Mononuclear cell (primary cell): Measurements from ENCODE around the gene THEMIS. TPM values are rescaled to one million over a fixed set of nuclear protein-coding genes. Genes with fewer than 3 reads are reported as not detected.

Source experiments
- H3K27me3 ChIP-seq: 2 replicates; pipeline ENCODE4 v1.6.0; 2011; ENCODE audit warnings: low read length, control low read depth; ENCODE audit not compliant: insufficient read depth
- H3K4me1 ChIP-seq: 2 replicates; pipeline ENCODE4 v1.5.1; 2011; ENCODE audit warnings: mild to moderate bottlenecking, low read length, control low read depth; ENCODE audit not compliant: insufficient read depth
- H3K4me3 ChIP-seq: 2 replicates; pipeline ENCODE4 v1.5.1; 2011; ENCODE audit warnings: mild to moderate bottlenecking, low read length, moderate library complexity
- H3K9me3 ChIP-seq: 2 replicates; pipeline ENCODE4 v1.5.1; 2011; ENCODE audit warnings: low read depth, mild to moderate bottlenecking, control low read depth, low read length
- total RNA-seq: library from RNA; depleted of rRNA; stranded (reverse); fragments of >200 nt; gene quantifications from one replicate; pipeline ENCODE4 v1.2.3, GENCODE V29; 2012

Gene THEMIS
- total RNA-seq, 1 donor: 25.0 TPM

DNA sequence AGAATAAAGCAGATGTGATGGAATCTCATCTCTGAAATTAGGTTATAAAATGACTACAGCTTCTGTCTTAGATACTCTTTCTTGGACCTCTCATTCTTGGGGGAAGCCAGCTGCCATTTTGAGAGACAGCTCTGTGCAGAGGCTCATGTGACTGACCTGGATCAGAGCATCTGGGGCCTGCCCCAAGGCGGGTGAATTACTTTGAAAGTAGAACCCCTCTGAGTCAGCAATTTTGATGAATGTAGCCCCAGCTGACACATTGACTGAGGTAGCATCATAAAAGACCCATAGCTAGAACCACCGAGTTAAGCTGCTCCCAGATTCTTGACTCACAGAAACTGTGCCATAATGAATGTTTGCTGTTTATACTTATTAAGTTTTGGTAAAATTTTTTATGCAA, 124.5 kb downstream of the THEMIS start:
- no peaks in the 10 kb centered on the region for H3K9me3 ChIP-seq
- H3K4me1 ChIP-seq: no peaks in the 10 kb centered on the region
- H3K4me3 ChIP-seq: no peak overlapping the region
- H3K27me3 ChIP-seq: no peaks in the 10 kb centered on the region

DNA sequence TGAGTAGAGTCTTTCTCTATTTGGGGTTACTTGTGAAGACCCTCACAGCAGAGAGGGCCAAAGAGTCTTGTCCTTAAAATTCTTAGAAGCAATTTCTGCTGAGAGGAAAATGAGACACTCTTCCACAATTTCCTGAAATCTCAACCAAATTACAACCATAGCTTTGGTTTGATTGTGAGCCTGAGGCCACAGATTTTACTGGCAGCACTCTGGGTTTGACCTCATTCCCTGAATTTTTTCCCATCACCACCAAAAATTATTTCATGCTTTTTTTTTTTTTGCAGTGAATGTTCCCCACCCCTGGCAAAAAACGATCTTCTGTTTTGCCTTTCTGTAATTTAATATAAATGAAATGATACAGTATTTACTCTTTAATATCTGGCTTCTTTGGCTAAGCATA, 125.5 kb downstream of the THEMIS start:
- Histone ChIP-seq H3K4me3 (no peak overlapping the region), H3K9me3 (no peaks in the 10 kb centered on the region), H3K4me1 (no peaks in the 10 kb centered on the region), H3K27me3 (no peaks in the 10 kb centered on the region)

GRCh38 chr6:127768745-127769144, 132.1 kb downstream of the THEMIS start:
- Histone ChIP-seq H3K27me3 (no peaks in the 10 kb centered on the region), H3K9me3 (no peaks in the 10 kb centered on the region), H3K4me1 (no peaks in the 10 kb centered on the region)

GRCh38 chr6:127768223-127768622, 132.6 kb downstream of the THEMIS start:
- Histone ChIP-seq H3K27me3 (no peaks in the 10 kb centered on the region), H3K9me3 (no peaks in the 10 kb centered on the region), H3K4me3 (no peak overlapping the region), H3K4me1 (no peaks in the 10 kb centered on the region)

More at GRCh38 chr6:127768745-127769144, 132.1 kb downstream of the THEMIS start:
- H3K4me3 ChIP-seq: no peak overlapping the region

- no peaks in the 10 kb centered on the region for H3K4me1 ChIP-seq
- H3K27me3 ChIP-seq: no peaks in the 10 kb centered on the region
- no peaks in the 10 kb centered on the region for H3K9me3 ChIP-seq
- H3K4me3 ChIP-seq: no peak overlapping the region
These were observed 134.9 kb downstream of the THEMIS start for GRCh38 chr6:127765949-127766348.

DNA sequence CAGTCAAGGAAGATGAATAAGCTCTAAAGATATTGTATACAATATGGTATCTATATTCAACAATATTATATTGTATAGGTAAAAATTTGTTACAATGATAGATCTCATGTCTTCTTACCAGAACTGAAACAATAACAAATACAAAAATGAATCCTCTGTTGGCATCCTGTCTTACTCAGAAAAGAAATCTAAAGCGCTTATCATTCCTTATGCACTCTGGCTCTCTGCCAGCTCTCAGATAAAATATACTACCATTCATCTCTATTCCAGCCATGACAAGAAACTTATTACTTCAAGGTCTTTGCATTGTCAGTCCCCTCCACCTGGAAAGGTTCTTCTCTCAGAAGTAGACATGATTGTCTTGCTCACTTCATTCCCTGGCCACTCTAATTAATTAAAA, 138.6 kb downstream of the THEMIS start:
- Histone ChIP-seq H3K4me1 (no peaks in the 10 kb centered on the region), H3K27me3 (no peaks in the 10 kb centered on the region), H3K9me3 (no peaks in the 10 kb centered on the region), H3K4me3 (no peak overlapping the region)

DNA sequence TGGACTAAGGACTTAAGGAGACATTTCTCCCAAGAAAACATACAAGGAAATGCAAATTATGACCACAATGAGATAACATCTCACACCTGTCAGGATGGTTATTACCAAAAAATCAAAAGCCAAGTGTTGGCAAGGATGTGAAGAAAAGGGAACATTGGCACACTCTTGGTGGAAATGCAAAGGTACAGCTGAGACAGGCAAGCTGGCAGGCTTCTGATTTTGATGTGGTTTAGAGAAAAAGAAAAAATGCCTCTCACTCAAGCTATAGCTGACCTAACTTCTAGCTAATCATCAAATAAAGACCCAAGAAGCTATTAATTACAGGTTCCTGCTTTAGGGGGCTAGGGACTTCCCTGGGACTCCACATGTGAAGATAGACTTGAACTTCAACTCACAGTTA, 139.8 kb downstream of the THEMIS start:
- no peaks in the 10 kb centered on the region for H3K4me1 ChIP-seq
- H3K4me3 ChIP-seq: no peak overlapping the region
- no peaks in the 10 kb centered on the region for H3K9me3 ChIP-seq
- H3K27me3 ChIP-seq: no peaks in the 10 kb centered on the region

DNA sequence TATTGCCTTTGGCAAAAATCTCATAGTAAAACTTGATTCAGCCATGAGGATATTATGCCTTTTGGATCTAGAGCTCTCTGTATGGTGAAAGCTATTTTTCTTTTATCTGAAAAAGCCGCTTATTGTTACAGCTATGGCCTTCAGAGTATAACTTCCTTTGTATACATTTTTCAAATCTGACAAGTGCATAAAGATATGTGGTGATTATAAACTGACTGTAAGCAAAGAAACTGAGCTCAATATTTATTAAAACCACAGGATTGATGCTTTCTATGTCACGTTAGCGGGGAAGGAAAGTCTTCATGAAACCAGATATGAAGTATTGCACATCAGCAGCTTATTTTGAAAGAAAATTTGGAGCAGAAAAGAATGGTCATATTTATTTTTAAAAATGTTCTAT, 151.8 kb downstream of the THEMIS start:
- no peaks in the 10 kb centered on the region for H3K4me1 ChIP-seq
- no peaks in the 10 kb centered on the region for H3K27me3 ChIP-seq
- no peaks in the 10 kb centered on the region for H3K9me3 ChIP-seq
- no peak overlapping the region for H3K4me3 ChIP-seq

DNA sequence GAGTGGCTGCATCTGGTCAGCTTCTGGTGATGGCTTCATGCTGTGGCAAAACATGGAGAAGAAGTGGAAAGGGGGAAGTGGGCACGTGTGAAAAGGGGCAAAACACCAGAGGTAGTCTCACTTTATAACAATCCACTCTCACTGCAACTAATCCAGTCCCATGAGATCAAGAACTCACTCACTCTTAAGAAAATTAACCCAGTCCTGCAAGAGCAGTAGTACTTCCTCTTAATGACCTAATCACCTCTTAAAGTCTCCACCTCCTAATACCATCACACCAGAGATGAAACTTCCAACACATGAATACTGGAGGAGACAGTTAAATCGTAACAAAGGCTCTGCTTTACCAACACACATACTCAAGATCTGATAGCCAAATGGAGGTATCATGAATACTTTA, 152.6 kb downstream of the THEMIS start:
- H3K27me3 ChIP-seq: no peaks in the 10 kb centered on the region
- H3K4me1 ChIP-seq: no peaks in the 10 kb centered on the region
- H3K4me3 ChIP-seq: no peak overlapping the region
- no peaks in the 10 kb centered on the region for H3K9me3 ChIP-seq

DNA sequence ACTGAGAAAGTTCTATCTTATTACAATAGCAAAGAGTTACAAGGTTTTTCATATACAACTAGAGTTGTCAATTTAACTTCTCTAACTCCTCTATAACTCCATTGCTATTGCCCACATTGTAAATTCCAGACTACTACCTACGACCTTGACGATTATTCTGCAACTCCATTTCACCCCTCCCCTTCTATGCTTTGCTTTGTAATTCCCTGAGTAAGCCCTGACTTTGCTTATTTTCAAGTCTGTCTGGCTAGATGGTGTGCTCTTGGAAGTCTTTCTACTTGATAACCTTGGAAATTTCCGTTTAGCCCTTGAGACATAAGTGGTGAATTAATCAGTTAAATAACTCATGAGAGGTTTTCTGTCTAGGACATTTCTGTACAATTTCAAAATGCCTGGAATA, 162.4 kb downstream of the THEMIS start:
- Histone ChIP-seq H3K9me3 (no peaks in the 10 kb centered on the region), H3K4me3 (no peak overlapping the region), H3K27me3 (no peaks in the 10 kb centered on the region), H3K4me1 (no peaks in the 10 kb centered on the region)

GRCh38 chr6:127737768-127738167, 163.1 kb downstream of the THEMIS start:
- no peaks in the 10 kb centered on the region for H3K27me3 ChIP-seq
- no peaks in the 10 kb centered on the region for H3K9me3 ChIP-seq
- no peaks in the 10 kb centered on the region for H3K4me1 ChIP-seq
- no peak overlapping the region for H3K4me3 ChIP-seq

DNA sequence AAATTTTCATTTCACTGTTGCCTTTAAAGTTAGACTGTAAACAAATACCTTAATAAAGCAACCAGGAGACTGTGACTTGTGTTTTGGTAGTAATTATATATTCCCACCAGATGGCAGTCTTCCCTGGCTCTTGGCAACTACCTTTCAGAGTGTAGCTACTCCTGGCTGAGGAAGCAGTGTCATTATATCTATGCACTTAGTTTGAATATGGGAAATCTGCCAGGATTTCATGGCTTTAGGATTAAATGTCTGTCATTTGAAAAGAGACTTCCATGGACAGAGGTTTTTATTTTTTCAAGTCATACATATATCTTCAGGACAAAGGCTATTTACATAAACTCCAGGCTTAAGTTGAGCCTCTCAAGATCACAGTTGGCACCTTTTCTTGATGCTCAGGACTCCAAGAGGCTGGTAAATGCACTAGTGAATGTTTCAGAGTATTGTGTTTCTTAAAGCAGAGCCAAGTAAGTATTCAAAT, 163.8 kb downstream of the THEMIS start:
- Histone ChIP-seq H3K9me3 (no peaks in the 10 kb centered on the region), H3K4me1 (no peaks in the 10 kb centered on the region), H3K27me3 (no peaks in the 10 kb centered on the region), H3K4me3 (no peak overlapping the region)

DNA sequence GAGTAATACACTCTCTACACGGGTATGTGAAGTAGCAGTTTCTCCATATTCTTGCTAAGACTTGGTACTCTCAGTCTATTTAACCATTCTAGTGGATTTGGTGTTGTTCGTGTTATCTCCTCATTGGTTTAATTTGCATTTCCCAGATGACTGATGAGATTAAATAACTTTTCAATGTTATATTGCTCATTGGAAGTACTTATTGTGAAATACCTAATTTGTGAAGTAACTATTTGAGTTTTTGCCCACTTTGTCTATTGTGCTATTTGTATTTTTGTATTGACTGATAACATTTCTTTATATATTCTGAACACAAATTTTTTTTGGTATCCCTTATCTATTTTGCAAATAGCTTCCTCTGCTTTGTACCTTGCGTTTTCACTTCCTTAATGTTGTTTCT, 167.9 kb downstream of the THEMIS start:
- Histone ChIP-seq H3K9me3 (no peaks in the 10 kb centered on the region), H3K4me3 (no peak overlapping the region), H3K27me3 (no peaks in the 10 kb centered on the region), H3K4me1 (no peaks in the 10 kb centered on the region)

DNA sequence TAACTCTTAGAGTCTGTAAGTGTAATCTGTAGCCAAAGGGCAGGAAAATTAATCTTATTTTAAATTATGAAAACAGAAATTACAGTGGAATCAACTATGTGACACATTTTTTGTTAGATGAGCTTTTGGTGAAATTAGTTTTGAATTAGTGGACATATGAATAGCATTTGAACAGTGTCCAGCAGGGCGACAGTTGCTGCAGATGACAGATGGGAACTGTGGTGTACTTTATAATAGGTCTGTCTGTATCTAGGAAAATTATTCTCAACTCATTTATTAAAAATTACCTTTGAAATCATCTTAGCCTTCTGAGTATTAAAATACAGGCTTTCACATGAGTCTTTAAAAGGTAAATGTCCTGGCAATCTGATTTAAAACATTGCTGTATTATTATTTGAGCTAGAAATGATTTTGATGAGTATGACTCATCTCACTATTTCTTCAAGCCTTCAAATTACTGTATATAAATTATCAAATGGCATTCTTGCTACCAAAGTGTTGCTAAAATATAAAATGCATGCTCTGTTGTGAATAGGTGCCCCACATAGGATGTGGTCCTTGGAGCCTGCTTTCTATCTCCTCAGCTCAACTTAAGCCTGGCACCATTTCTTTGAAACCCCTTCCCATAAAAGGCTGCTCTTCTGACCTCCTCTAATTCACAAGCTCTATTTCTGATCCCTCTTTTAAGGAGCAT, 173.5 kb downstream of the THEMIS start:
- Histone ChIP-seq H3K4me3 (no peak overlapping the region), H3K9me3 (no peaks in the 10 kb centered on the region), H3K27me3 (no peaks in the 10 kb centered on the region), H3K4me1 (no peaks in the 10 kb centered on the region)

DNA sequence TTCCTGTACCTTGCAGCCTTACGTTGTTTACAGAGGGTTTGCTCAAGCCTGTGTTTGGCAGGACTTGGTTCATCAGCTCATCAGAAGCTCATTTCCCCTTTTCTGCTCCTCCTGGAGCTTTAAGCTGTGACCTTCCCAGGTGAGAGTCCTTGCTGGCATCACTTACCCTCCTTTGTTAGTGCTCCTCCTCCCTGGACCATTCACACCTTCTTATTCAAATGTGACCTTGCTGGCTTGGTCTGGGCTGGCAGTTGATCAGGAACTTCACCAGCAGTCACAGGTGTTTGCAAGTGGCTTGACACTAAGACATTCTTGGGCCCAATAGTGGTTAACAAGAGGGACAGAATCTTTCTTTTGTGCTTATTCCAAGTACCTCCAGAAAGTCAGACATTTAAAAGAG, 175.0 kb downstream of the THEMIS start:
- no peaks in the 10 kb centered on the region for H3K9me3 ChIP-seq
- no peaks in the 10 kb centered on the region for H3K27me3 ChIP-seq
- no peak overlapping the region for H3K4me3 ChIP-seq
- H3K4me1 ChIP-seq: no peaks in the 10 kb centered on the region

DNA sequence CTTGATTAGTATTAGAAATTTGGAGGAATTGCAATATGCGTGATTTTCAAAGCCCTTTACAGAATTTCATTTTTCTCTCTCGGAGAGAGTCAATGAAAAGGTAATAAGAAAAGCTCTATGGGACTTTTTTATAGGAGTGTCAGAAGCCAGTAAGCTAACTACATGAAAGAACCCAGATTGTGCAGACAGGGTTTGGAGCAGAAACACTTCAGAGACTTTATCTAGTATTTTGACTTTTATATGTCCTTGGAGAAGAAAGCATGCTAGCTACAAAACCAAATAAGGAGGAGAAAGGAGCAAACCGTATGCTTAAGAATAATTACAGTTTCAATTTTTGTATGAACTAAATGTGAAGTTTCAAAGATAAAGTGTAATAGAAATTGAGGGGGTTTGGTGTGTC, 182.2 kb downstream of the THEMIS start:
- Histone ChIP-seq H3K4me3 (no peak overlapping the region), H3K4me1 (no peaks in the 10 kb centered on the region), H3K9me3 (no peaks in the 10 kb centered on the region), H3K27me3 (no peaks in the 10 kb centered on the region)
